GM21526 (cell line): ENCODE measurements around the gene GOSR2.

ENCODE experiments used
- ATAC-seq: cut with Tn5 transposase; IDR thresholded peaks from one replicate; pipeline ENCODE4 v1.9.1; 2021; ENCODE audit warnings: moderate library complexity; ENCODE audit not compliant: unreplicated experiment, low FRiP score

The GOSR2 gene

DNA sequence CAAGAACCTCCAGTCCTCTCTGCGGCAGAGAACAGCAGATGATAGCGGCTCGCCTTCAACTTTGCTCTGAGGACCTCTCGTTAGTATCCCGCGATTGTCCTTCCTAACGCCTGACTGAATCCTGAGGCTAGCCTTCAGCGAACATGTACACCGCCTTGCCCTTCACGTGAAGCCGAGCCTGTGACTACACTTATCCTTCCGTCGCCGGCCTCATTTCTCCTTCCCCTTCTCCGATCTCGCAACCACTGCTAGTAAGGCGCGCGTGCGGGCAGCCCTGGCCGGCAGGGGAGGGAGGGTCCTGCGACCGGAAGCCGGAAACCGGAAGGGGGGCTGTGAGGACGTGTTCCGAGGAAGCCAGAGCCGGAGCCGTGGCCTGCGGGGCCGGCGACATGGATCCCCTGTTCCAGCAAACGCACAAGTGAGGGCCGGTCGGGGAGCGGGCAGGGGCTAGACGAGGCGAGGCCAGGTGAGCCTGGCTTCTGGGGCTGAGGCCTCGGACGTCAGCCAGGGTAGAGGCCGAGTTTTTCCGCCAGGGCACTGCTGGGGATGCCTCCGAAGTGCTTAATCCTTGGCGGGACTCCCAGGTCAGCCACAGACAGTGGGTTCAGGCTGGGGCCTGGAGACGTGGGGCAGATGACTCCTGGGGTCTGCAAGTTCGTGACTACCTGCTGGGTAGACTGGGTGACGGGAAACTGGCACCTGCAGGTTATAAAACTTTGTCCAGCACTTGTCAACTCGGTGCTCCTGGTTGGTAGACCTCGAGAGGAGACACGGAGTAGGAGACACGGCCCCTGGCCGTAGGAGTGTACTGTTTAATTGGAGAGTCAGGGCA is at the start of gene GOSR2:
GOSR2 (plus strand) TSS at position 357 of the 832 bp plus-strand sequence; CDS start at position 390, 33 bp downstream.
- peak; percentile 83 for ATAC-seq

DNA sequence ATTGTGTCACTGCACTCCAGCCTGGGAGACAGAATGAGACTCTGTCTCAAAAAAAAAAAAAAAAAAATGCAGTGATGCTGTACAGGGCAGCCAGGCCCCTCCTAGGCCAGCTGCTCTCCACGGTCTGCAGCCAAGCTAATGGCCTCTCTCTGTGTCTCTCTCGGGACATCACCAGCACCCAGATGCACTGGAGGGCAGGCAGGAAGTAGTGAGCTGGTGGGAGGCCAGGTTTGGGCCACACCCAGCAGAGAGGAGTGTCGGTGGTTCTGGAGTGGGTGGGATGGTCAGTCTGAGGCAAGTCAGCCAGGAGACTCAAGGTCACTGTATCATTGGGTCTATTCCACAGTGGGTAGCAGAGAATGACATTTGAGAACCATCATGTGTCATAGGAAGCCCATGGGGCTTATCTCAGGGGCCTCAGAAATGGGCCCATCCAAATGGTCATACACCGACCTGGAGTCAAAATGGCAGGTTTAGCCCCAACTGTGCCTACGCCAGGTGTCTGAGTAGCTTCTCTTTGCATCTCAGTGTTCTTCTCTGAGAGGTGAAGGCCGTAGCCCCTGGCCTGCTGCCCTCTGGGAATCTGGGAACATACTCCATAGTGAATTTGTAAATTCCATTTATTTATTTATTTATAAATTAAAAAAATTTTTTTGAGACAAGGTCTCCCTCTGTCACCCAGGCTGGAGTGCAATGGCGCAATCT is 48.9 kb upstream of the GOSR2 start:
- ATAC-seq, result no peak

- ATAC-seq, result no peak
Observed at GRCh38 chr17:46874906-46875305, 48.1 kb upstream of the GOSR2 start.

DNA sequence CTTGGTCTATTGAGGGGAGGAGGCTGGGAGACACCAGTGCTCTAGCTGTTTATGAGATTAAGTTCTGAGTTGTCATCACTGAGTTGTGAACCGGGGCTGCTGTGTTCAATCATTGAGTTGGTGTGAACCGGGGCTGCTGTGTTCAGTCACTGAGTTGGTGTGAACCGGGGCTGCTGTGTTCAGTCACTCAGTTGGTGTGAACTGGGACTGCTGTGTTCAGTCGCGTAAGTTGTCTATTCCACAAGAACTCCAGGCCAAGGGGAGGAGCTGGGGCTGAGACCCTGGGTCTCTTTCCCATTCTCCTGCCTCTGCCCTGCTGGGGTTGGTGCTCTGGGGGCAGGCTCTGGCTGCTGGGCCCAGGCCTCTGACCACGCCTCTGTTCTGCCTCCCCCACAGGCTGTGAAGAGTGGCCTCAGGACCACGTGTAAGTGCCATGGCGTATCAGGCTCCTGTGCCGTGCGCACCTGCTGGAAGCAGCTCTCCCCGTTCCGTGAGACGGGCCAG is 47.1 kb upstream of the GOSR2 start:
- no peak for ATAC-seq

DNA sequence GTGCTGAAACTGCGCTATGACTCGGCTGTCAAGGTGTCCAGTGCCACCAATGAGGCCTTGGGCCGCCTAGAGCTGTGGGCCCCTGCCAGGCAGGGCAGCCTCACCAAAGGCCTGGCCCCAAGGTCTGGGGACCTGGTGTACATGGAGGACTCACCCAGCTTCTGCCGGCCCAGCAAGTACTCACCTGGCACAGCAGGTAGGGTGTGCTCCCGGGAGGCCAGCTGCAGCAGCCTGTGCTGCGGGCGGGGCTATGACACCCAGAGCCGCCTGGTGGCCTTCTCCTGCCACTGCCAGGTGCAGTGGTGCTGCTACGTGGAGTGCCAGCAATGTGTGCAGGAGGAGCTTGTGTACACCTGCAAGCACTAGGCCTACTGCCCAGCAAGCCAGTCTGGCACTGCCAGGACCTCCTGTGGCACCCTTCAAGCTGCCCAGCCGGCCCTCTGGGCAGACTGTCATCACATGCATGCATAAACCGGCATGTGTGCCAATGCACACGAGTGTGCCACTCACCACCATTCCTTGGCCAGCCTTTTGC is 46.5 kb upstream of the GOSR2 start:
- ATAC-seq, result no peak

GRCh38 chr17:46876926-46877325 is 46.0 kb upstream of the GOSR2 start:
- no peak for ATAC-seq

DNA sequence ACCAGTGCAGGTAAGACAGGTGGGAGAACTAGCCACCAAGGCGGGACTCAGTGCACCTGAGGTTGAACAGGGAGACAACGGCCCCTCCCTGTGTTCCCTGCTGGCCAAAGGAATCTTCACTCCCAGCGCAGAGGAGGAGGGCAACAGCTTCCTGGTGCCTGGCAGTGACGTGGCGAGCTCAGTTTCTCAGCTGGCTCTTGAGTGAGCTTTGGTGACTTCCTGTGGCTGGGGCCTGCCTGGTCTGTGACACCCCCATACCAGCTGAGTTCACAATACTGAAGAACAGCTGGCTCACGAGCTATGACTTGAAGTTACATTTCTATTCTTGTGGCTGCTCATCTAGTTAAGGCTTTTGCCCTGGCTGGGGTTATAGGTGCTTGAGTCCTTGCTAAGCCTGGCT is 45.5 kb upstream of the GOSR2 start:
- no peak for ATAC-seq

- ATAC-seq, result no peak
Observed at GRCh38 chr17:46878055-46878454, 44.9 kb upstream of the GOSR2 start.

GRCh38 chr17:46879101-46879500 is 43.9 kb upstream of the GOSR2 start:
- no peak for ATAC-seq

- ATAC-seq, result no peak
Observed at GRCh38 chr17:46881015-46881414, 41.9 kb upstream of the GOSR2 start.

GRCh38 chr17:46882666-46883065 is 40.3 kb upstream of the GOSR2 start:
- ATAC-seq, result no peak

DNA sequence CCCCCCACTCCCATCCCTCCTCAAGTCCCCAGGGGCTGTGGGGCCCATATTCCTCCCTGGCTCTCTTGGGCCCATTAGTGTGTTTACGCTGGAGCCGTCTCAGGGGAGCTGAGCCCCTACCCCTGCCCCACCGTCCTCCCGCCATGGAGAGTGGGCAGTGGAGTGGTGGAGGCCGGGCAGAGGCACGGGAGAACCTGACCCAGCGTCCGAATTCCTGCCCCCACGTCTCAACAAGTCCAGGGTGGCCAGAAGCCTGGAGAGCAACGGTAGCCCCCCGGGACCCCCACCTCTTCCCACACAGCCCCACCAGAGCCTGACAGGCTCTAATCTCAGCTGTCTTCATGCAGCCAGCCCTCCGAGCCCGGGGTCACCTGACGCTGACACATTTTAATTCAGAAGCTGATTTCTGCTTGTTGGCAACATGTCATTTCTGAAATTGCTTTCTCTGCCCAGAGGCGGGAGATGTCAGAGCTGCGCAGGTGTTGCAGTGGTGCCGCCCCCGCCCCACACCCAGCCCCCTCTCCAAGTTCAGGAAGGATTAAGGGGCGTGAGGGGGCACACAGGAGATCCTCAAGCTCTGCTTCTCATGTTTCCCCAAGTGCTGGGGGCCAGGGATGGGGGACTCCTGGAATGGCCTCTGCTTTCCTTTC is 39.0 kb upstream of the GOSR2 start:
- ATAC-seq, result no peak

- ATAC-seq, result no peak
Observed at GRCh38 chr17:46884552-46884951, 38.4 kb upstream of the GOSR2 start.

- no peak for ATAC-seq
Observed at GRCh38 chr17:46885415-46886309, 37.3 kb upstream of the GOSR2 start.

DNA sequence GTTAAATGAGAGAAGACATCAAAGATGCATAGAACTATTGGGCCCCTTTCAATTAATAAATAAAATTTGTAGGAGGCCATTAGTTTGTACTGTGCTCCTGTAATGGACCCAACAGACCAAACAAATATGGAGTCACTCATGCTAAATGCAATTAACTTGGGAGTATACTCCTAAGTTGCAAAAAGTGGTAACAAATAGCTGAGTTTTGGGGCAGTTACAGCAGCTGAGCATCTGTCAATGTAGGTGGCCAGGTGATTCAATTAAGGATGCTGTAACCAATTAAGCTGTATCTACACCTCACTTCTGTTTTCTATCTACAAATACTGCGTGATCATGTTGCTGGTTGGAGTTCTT is 36.7 kb upstream of the GOSR2 start:
- no peak for ATAC-seq

GRCh38 chr17:46887717-46888116 is 35.2 kb upstream of the GOSR2 start:
- no peak for ATAC-seq

GRCh38 chr17:46888727-46889126 is 34.2 kb upstream of the GOSR2 start:
- ATAC-seq, result no peak

GRCh38 chr17:46889519-46889918 is 33.4 kb upstream of the GOSR2 start:
- ATAC-seq, result no peak

DNA sequence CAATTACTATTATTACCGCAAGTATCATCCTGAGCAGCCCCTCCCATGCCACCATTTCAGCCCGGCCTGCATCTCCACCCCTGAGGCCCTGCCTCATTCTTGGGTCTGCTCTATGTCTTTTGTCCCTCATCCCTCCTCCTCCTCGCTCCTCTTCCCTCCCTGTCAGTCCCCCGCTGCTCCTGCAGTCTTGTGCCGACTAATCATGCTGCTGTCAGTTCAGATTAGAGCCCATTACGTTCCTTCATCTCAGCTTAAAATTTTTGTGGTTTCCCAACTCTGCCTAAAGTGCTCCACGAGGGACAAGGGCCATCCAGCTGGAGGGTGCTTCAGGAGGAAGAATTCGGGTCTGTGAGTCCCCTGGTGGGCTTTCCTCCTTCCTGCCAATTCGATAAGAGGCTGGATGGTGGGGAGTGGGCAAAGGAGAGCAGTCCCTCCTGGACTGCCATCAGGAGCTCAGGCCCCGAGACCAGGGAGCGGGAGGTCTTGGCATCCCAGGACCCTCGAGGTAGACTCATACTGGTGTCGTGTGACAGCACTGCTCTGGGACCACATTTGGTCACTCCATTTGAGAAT is 32.9 kb upstream of the GOSR2 start:
- ATAC-seq, result no peak

DNA sequence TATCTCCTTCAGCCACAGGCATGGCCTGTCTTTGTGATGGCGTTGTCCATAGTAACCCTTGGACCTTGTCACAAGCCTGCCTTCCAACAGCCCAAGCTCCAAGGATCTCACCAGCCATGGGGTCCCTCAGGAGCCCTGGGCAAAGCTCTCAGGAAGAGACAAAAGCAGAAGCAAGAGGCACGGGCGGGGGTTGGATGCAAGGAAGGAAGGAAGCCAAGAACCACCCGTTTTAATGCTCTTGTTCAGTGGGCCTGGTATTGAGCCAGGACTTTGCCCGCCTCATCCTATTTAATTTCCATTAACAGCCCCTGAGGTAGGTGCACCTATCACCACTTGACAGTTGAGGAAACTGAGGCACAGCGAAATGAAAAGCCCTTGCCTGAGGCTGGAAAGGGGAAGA is 32.3 kb upstream of the GOSR2 start:
- ATAC-seq, result no peak
